Measurements from ENCODE around the gene ICE2.
"Not testable (repeated sequence)": the region's sequence is repeated elsewhere in the genome, so short reads cannot be mapped to it uniquely, and the experiment has no call there.

The ICE2 gene

DNA sequence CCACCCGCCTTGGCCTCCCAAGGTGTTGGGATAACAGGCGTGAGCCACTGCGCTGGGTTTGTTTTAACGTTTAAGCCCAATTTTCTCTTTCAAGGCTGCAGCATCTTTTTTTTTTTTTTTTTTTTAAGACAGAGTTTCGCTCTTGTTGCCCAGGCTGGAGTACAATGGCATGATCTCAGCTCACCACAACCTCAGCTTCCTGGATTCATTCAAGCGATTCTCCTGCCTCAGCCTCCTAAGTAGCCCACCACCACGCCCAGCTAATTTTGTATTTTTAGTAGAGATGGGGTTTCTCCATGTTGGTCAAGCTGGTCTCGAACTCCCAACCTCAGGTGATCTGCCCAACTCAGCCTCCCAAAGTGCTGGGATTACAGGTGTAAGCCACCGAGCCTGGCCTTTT lies 68.6 kb downstream of the ICE2 start:
- not testable (repeated sequence) for DNase-seq (ENCODE audit: low read depth)

GRCh38 chr15:60408463-60408981 lies 70.4 kb downstream of the ICE2 start:
- DNase-seq (ENCODE audit: low read depth): no peak

DNA sequence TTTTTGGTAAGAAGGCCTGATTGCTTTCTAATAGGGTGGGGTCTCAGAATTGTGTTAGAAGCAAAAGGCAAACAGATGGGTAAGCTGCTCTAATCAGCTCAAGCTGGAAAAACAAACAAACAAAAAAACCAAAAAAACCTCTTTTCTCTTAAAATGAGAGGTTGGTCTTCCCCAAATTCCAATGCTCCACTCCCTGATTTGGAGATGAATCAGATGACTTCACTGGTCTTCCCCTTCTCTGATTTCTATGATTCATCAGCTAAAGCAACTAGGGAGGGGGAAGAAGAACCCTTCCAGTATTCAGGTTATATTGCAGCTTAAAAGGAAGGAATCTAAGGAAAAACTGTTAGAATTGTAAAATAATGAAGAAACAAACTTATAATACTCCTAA lies 71.5 kb downstream of the ICE2 start:
- no peak for DNase-seq (ENCODE audit: low read depth)

GRCh38 chr15:60406513-60407414 lies 72.2 kb downstream of the ICE2 start:
- DNase-seq (ENCODE audit: low read depth): no peak

DNA sequence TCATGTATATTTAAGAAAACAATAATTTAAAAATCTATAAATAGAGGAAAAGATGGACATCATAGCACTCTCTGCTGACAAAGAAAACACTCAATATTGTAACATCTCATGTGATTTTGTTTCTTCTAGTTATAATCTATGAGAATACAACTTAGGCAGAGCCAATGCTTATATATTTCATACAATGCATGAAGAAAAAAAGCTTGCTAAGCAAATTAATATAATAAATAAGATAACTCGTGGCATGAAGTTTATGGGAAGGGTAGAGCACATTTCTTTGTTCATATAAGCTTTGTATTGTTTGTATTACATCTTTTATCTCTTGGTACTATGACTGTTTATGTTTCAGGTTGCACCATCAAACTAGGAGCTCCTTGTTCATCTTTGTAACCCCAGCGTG lies 73.5 kb downstream of the ICE2 start:
- DNase-seq (ENCODE audit: low read depth): no peak

- DNase-seq (ENCODE audit: low read depth): not testable (repeated sequence)
Measured at GRCh38 chr15:60404351-60404750, 74.6 kb downstream of the ICE2 start.

DNA sequence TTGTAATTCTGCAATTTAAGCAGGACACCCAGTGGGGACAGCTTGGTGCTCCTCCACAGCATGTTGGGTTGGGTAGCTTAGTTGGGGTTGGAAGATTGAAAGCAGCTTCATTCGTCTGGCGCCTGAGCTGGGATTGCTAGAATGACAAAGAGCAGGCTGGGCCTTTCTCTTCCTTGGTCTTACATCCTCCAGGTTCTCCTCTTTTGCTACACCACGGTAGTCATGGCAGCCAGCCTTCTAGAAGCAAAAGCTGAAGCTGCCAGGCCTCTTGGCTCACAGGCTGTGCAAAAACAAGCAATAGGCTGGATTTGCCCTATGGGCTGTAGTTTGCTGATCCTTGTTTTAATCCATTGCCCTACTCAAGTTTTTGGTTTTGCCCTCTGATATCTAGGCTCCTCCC lies 78.0 kb downstream of the ICE2 start:
- DNase-seq (ENCODE audit: low read depth): no peak

DNA sequence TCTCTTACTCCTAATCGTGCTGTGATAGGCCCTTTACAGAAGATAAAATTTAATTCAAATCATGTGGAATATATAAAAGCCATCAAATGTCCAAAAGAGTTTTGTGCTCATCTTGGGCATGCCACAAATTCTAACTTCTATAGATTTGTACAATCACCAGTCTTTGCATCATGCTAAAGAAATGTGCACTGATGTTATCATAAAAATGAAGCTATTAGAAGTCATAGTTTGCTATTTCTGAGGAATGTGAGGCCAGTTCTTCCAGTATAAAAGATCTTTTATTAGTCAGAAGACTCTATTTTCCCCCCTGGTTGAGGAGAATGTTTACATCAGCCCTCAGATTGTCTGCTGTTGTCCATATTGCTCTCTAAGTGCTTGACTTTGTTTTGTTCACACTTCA lies 79.0 kb downstream of the ICE2 start:
- DNase-seq (ENCODE audit: low read depth): no peak

- no peak for DNase-seq (ENCODE audit: low read depth)
Measured at GRCh38 chr15:60399246-60399915, 79.6 kb downstream of the ICE2 start.

DNA sequence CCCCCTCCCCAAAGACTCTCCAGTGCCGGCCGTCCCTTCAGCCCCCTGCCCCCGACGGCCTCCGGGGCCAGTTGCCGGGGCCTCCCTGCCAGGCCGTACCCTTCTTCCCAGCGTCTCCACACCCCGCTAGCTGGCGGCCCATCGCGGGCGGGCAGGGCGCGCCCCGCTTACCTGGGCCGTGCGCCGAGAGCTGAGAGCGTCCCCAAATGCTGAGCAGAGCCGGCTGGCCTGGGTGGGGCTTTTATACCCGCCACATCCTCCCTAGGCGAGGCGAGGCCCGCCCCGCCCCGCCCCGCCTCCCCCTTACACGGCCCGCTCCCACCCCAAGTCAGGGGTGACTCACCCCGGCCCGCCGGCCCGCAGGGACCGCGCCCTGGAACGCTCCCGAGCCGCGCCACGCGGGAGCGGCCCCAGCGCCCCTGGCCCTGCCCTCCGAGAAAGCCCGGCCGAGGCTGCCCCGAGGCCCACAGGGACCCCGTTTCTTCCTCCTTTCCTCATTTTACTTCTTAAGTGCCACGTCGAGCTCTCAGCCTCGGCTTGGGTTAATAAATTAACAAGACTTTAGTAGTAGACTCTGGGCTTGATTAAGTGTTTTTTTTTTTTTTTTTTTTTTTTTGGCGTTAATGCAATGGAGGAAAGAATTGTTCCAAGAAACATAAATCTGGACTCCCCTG lies 81.0 kb downstream of the ICE2 start, which contains the start of gene ANXA2:
ANXA2 (minus strand) TSS at position 215 of the 674 bp plus-strand sequence. CDS start 11,911 bp downstream, outside the sequence.
- DNase-seq (ENCODE audit: low read depth): peak; percentile 83

- peak; percentile 37 for DNase-seq (ENCODE audit: low read depth)
Measured at GRCh38 chr15:60396958-60397771, 81.8 kb downstream of the ICE2 start.

DNA sequence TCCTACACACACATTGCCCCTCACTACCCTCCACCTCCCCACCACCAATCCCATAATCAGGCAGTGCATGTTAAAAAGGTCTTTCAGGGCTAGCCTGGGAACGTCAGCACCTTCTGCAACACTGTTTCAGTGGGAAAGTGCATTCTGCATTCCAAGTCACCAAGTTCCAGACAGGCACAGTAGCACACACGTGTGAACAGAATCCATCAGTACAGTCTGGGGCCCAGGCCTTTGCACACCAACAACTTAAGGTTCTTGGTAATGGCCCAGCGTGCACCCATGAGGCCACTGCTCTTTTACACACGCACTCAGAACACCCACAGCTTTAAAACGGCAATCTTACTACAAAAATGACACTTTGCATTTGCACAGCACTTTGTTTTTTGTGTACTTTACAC lies 82.4 kb downstream of the ICE2 start:
- no peak for DNase-seq (ENCODE audit: low read depth)

- no peak for DNase-seq (ENCODE audit: low read depth)
Measured at GRCh38 chr15:60396100-60396499, 82.8 kb downstream of the ICE2 start.

- DNase-seq (ENCODE audit: low read depth): no peak
Measured at GRCh38 chr15:60395276-60396011, 83.5 kb downstream of the ICE2 start.

GRCh38 chr15:60394689-60395097 lies 84.2 kb downstream of the ICE2 start:
- no peak for DNase-seq (ENCODE audit: low read depth)

GRCh38 chr15:60392986-60393790 lies 85.8 kb downstream of the ICE2 start:
- DNase-seq (ENCODE audit: low read depth): no peak

GRCh38 chr15:60392601-60392985 lies 86.3 kb downstream of the ICE2 start:
- peak; percentile 23 for DNase-seq (ENCODE audit: low read depth)

DNA sequence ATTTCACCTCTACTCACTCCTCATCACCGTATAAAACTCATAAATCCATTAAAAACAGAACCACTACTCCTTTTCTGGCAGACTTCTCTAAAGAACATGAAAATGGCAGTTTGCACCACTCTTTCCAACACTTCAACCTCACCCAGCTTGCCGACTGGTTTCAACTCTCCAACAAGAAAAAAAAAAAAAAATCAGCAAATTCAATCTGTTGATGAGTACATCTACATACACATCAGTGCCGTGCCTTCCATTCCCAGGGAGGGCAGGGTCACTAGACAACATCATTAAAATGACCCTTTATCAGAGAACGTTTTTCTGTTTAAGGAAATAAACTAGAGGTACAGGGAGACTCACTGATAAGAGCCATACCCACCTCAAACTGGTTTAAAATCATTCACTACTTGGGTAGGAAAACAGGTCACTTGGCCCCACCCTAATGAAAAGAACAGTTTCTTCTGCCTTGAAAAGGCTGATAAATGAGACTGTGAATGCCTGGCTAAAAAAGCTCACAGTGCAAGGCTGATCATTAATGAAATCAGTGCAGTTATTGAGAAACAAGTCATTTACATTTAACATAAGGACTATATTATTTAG lies 87.1 kb downstream of the ICE2 start:
- no peak for DNase-seq (ENCODE audit: low read depth)

- DNase-seq (ENCODE audit: low read depth): no peak
Measured at GRCh38 chr15:60390871-60391501, 88.0 kb downstream of the ICE2 start.

All from T-helper 22 cell (primary cell).